ENCODE measurements around the gene SEL1L2.

SEL1L2 gene

GRCh38 chr20:14000917-14001316, 10.5 kb upstream of the SEL1L2 start:
- H3K4me2 ChIP-seq (ENCODE audit: low read length) = no peak overlapping the region
- TF ChIP-seq CTCF (IDR thresholded peaks at IDR 0.05; ENCODE audit: low read depth, low read length, poor library complexity, severe bottlenecking) (no peak), EZH2phosphoT487 (IDR thresholded peaks at IDR 0.05; ENCODE audit: borderline replicate concordance, low read length) (no peak)
- no peak overlapping the region for H3K27ac ChIP-seq (ENCODE audit: low read depth, low read length)
- H3K36me3 ChIP-seq (ENCODE audit: control insufficient read depth, low read length) = no peaks in the 10 kb centered on the region
- no peak overlapping the region for H3K4me3 ChIP-seq (ENCODE audit: low read length)
- no peaks in the 10 kb centered on the region for H3K9me2 ChIP-seq (replicated peaks; ENCODE audit: control insufficient read depth, low read length)
- H3K27me3 ChIP-seq (ENCODE audit: control insufficient read depth, low read length) = no peaks in the 10 kb centered on the region
- no peaks in the 10 kb centered on the region for H4K20me1 ChIP-seq (ENCODE audit: control insufficient read depth, insufficient read depth, low read depth, low read length)
- H3K79me2 ChIP-seq (ENCODE audit: control insufficient read depth, low read length) = no peaks in the 10 kb centered on the region
- no peaks in the 10 kb centered on the region for H3K9me3 ChIP-seq (ENCODE audit: control insufficient read depth, insufficient read depth, low read length)
- H3K4me1 ChIP-seq (ENCODE audit: control insufficient read depth, low read length) = no peaks in the 10 kb centered on the region
- no peaks in the 10 kb centered on the region for H3F3A ChIP-seq (ENCODE audit: control insufficient read depth, insufficient read depth)

DNA sequence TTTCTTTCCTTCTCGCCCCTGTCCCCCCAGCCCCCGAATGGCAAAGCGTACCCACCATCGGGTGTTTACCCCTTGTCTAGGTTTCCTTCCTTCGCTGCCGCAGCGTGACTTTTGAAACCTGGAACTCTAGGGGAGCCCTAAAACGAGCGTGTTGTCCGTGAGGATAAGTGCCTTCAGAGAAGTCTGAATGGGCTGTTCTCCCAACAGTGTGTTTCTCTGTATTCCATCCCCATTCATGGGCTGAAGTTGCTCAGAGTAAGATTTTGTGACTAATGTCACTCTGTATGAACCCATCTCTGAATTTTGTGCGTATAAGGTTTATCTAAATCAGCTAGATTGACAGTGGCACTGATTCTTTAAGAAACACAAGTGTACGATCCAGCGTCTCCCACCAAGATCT, 5.9 kb upstream of the SEL1L2 start:
- no peaks in the 10 kb centered on the region for H3F3A ChIP-seq (ENCODE audit: control insufficient read depth, insufficient read depth)
- no peak overlapping the region for H3K4me2 ChIP-seq (ENCODE audit: low read length)
- H3K4me3 ChIP-seq (ENCODE audit: low read length) = no peak overlapping the region

GRCh38 chr20:13995841-13996240, 5.4 kb upstream of the SEL1L2 start:
- no peak for TF ChIP-seq CTCF (IDR thresholded peaks at IDR 0.05; ENCODE audit: low read depth, low read length, poor library complexity, severe bottlenecking)
- no peak for TF ChIP-seq EZH2phosphoT487 (IDR thresholded peaks at IDR 0.05; ENCODE audit: borderline replicate concordance, low read length)
- H3K4me3 ChIP-seq (ENCODE audit: low read length) = no peak overlapping the region
- no peaks in the 10 kb centered on the region for H3K9me2 ChIP-seq (replicated peaks; ENCODE audit: control insufficient read depth, low read length)
- no peaks in the 10 kb centered on the region for H3K4me1 ChIP-seq (ENCODE audit: control insufficient read depth, low read length)
- H3K27ac ChIP-seq (ENCODE audit: low read depth, low read length) = no peak overlapping the region
- no peaks in the 10 kb centered on the region for H4K20me1 ChIP-seq (ENCODE audit: control insufficient read depth, insufficient read depth, low read depth, low read length)
- no peaks in the 10 kb centered on the region for H3K27me3 ChIP-seq (ENCODE audit: control insufficient read depth, low read length)
- H3F3A ChIP-seq (ENCODE audit: control insufficient read depth, insufficient read depth) = no peaks in the 10 kb centered on the region
- no peaks in the 10 kb centered on the region for H3K79me2 ChIP-seq (ENCODE audit: control insufficient read depth, low read length)
- peaks cover 11% of the 10 kb centered on the region; the same call in 1 of the 2 replicates for H3K9me3 ChIP-seq (ENCODE audit: control insufficient read depth, insufficient read depth, low read length)
- H3K36me3 ChIP-seq (ENCODE audit: control insufficient read depth, low read length) = no peaks in the 10 kb centered on the region
- no peak overlapping the region for H3K4me2 ChIP-seq (ENCODE audit: low read length)

More for the DNA sequence above, 5.9 kb upstream of the SEL1L2 start:
- TF ChIP-seq CTCF (IDR thresholded peaks at IDR 0.05; ENCODE audit: low read depth, low read length, poor library complexity, severe bottlenecking) = no peak
- no peak for TF ChIP-seq EZH2phosphoT487 (IDR thresholded peaks at IDR 0.05; ENCODE audit: borderline replicate concordance, low read length)
- Histone ChIP-seq H3K4me1 (ENCODE audit: control insufficient read depth, low read length) (no peaks in the 10 kb centered on the region), H3K79me2 (ENCODE audit: control insufficient read depth, low read length) (no peaks in the 10 kb centered on the region), H3K9me2 (replicated peaks; ENCODE audit: control insufficient read depth, low read length) (no peaks in the 10 kb centered on the region), H3K27me3 (ENCODE audit: control insufficient read depth, low read length) (no peaks in the 10 kb centered on the region), H3K36me3 (ENCODE audit: control insufficient read depth, low read length) (no peaks in the 10 kb centered on the region), H3K9me3 (ENCODE audit: control insufficient read depth, insufficient read depth, low read length) (peaks cover 11% of the 10 kb centered on the region; the same call in 1 of the 2 replicates), H3K27ac (ENCODE audit: low read depth, low read length) (no peak overlapping the region), H4K20me1 (ENCODE audit: control insufficient read depth, insufficient read depth, low read depth, low read length) (no peaks in the 10 kb centered on the region)
